HS-27A (cell line): Measurements from ENCODE around the gene LINGO3.

Experiments
- DNase-seq: peaks from one replicate; pipeline ENCODE4 v3.0.0-alpha.2; 2012; ENCODE audit warnings: low read depth, missing footprints

Gene LINGO3

DNA sequence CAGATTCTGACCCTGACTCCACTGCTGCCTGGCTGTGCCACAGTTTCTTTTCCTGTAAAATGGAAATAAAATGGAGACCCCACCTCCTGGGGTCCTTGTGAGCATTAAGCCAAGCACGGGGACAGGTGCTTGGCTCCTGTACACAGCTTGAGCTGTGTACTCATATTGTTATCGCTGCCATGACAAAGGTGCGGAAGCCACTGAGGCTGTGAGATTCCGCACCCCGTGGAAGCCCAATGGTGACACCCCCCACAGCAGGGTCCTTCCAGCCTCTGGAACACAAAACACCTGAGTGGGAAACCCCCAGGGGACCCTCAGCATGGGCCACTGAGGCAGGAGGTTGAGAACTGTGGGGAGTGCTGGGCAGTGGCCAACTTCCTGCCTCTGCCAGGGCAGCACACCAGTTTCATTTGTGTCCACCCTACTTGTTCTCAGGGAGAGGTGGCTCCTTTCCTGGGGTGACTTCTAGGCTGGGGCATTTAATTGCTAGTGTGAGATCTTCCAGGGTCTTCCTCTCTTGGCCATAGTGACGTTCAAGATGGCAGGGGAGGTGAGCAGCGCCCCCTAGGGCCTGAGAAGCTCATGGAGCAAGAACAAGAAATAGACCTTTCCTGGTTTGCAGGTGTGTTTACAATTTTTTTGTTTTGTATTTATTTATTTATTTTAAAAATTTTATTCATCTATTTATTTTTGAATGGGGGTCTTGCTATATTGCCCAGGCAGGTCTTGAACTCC is 46.3 kb downstream of the LINGO3 start:
- DNase-seq, result no peak

DNA sequence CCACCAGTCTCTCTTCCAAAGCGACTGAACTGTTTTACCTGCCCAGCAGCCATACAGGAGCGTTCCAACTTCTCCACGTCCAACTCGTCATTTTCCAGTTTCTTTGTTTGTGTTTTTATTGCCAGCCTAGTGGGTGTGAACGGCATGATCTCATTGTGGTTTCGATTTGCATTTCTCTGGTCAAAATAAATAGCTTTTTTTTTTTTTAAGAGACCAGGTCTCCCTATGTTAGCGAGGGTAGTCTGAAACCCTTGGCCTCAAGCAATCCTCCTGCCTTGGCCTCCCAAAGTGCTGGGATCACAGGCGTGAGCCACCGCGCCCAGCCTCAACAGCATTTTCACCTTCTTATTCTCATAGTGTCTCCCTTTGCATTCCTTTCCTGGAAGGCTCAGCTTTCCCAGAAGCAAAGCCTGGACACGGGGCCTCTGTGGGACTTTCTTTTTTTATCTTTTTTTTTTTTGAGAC is 47.6 kb downstream of the LINGO3 start:
- no peak for DNase-seq

- DNase-seq, result no peak
These were observed 48.6 kb downstream of the LINGO3 start for GRCh38 chr19:2259336-2259735.
